ENCODE measurements around the gene GOLGA6L1. TPM values are rescaled to one million over a fixed set of nuclear protein-coding genes. Genes with fewer than 3 reads are reported as not detected.

The GOLGA6L1 gene, protein sequence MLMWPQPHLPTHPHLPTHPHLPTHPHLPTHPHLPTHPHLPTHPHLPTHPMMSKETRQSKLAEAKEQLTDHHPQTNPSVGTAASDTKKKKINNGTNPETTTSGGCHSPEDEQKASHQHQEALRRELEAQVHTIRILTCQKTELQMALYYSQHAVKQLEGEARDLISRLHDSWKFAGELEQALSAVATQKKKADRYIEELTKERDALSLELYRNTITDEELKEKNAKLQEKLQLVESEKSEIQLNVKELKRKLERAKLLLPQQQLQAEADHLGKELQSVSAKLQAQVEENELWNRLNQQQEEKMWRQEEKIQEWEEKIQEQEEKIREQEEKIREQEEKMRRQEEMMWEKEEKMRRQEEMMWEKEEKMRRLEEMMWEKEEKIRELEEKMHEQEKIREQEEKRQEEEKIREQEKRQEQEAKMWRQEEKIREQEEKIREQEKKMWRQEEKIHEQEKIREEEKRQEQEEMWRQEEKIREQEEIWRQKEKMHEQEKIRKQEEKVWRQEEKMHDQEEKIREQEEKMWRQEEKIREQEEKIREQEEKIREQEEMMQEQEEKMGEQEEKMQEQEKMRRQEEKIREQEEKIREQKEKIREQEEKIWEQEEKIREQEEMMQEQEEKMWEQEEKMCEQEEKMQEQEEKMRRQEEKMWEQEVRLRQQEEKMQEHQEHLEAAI
- total RNA-seq (2022; extraction: Qiagen RNA extraction; ENCODE audit: low read depth), result not detected in 5 replicates

GRCh38 chr15:23136722-23137121 is at the start of gene GOLGA6L1:
TSS of gene GOLGA6L1 (minus strand) at chr15:23136822. CDS start at chr15:23136731, 91 bp downstream.

Other genes with a start within 250 kb of the GOLGA6L1 start
- 69.6 to 85.3 TPM (median 79.3 TPM) in 5 replicates for gene CYFIP1, start 156.5 kb downstream of the GOLGA6L1 start, total RNA-seq (2022; extraction: Qiagen RNA extraction; ENCODE audit: low read depth)
- 20.0 to 36.6 TPM (median 23.4 TPM) in 5 replicates for gene TUBGCP5, start 97.3 kb downstream of the GOLGA6L1 start, total RNA-seq (2022; extraction: Qiagen RNA extraction; ENCODE audit: low read depth)
- gene GOLGA6L26, start 197.4 kb upstream of the GOLGA6L1 start, total RNA-seq (2022; extraction: Qiagen RNA extraction; ENCODE audit: low read depth), result not detected in 5 replicates
- 0.10 to 0.20 TPM (median 0.15 TPM) in 5 replicates for gene GOLGA8S, start 217.9 kb upstream of the GOLGA6L1 start, total RNA-seq (2022; extraction: Qiagen RNA extraction; ENCODE audit: low read depth)

Data from A549 treated with CpdA at 1 μM for 4 hours (cell line).